ENCODE measurements around the gene TNNC1.
A peak's percentile ranks its signal among the peaks of the same experiment; 100 is the strongest.

The TNNC1 gene

GRCh38 chr3:52483577-52484381 lies 29.9 kb upstream of the TNNC1 start:
- DNase-seq (ENCODE audit: low spot score): peak; percentile 66

GRCh38 chr3:52483081-52483480 lies 29.2 kb upstream of the TNNC1 start:
- DNase-seq (ENCODE audit: low spot score): no peak

GRCh38 chr3:52481819-52482521 lies 28.1 kb upstream of the TNNC1 start:
- DNase-seq (ENCODE audit: low spot score): no peak

- DNase-seq (ENCODE audit: low spot score): no peak
Observed at GRCh38 chr3:52480768-52481715, 27.2 kb upstream of the TNNC1 start.

GRCh38 chr3:52479877-52480575 lies 26.2 kb upstream of the TNNC1 start:
- DNase-seq (ENCODE audit: low spot score): no peak

GRCh38 chr3:52479037-52479876 lies 25.4 kb upstream of the TNNC1 start:
- no peak for DNase-seq (ENCODE audit: low spot score)

GRCh38 chr3:52477796-52478095 lies 23.9 kb upstream of the TNNC1 start:
- DNase-seq (ENCODE audit: low spot score): no peak

- DNase-seq (ENCODE audit: low spot score): no peak
Observed at GRCh38 chr3:52477076-52477795, 23.4 kb upstream of the TNNC1 start.

GRCh38 chr3:52473026-52473425 lies 19.2 kb upstream of the TNNC1 start:
- no peak for DNase-seq (ENCODE audit: low spot score)

- DNase-seq (ENCODE audit: low spot score): no peak
Observed at GRCh38 chr3:52472239-52473000, 18.6 kb upstream of the TNNC1 start.

- peak; percentile 62 for DNase-seq (ENCODE audit: low spot score)
Observed at GRCh38 chr3:52471371-52472238, 17.8 kb upstream of the TNNC1 start.

GRCh38 chr3:52470920-52471319 lies 17.1 kb upstream of the TNNC1 start:
- DNase-seq (ENCODE audit: low spot score): no peak

- no peak for DNase-seq (ENCODE audit: low spot score)
Observed at GRCh38 chr3:52469001-52469400, 15.2 kb upstream of the TNNC1 start.

- no peak for DNase-seq (ENCODE audit: low spot score)
Observed at GRCh38 chr3:52468336-52468735, 14.5 kb upstream of the TNNC1 start.

- no peak for DNase-seq (ENCODE audit: low spot score)
Observed at GRCh38 chr3:52463416-52463815, 9.6 kb upstream of the TNNC1 start.

- peak; percentile 42 for DNase-seq (ENCODE audit: low spot score)
Observed at GRCh38 chr3:52461874-52462273, 8.0 kb upstream of the TNNC1 start.

GRCh38 chr3:52458770-52459545 lies 5.1 kb upstream of the TNNC1 start:
- no peak for DNase-seq (ENCODE audit: low spot score)

Measured in AG08395 (cell line).